Glutamatergic neuron (in vitro differentiated cells): ENCODE results near the gene JCAD. TPM values are rescaled to one million over a fixed set of nuclear protein-coding genes. Genes with fewer than 3 reads are reported as not detected.

Experiments used
- DNase-seq: peaks from one replicate; pipeline ENCODE4 v3.0.0; 2022
- H3K27ac Mint-ChIP-seq: one replicate; pipeline ENCODE4 v1.8.0; 2020; ENCODE audit warnings: mild to moderate bottlenecking, mixed read lengths, inconsistent platforms; ENCODE audit not compliant: unreplicated experiment
- H3K27me3 Mint-ChIP-seq: one replicate; pipeline ENCODE4 v1.8.0; 2020; ENCODE audit warnings: mild to moderate bottlenecking, moderate library complexity, mixed read lengths, inconsistent platforms; ENCODE audit not compliant: unreplicated experiment
- H3K36me3 Mint-ChIP-seq: one replicate; pipeline ENCODE4 v1.8.0; 2020; ENCODE audit warnings: mild to moderate bottlenecking, mixed read lengths, inconsistent platforms; ENCODE audit not compliant: unreplicated experiment
- H3K4me1 Mint-ChIP-seq: one replicate; pipeline ENCODE4 v1.8.0; 2020; ENCODE audit warnings: mild to moderate bottlenecking, low read depth, mixed read lengths, inconsistent platforms; ENCODE audit not compliant: unreplicated experiment
- H3K4me3 Mint-ChIP-seq: one replicate; pipeline ENCODE4 v1.8.0; 2020; ENCODE audit warnings: mild to moderate bottlenecking, mixed read lengths, inconsistent platforms; ENCODE audit not compliant: unreplicated experiment
- H3K9me3 Mint-ChIP-seq: one replicate; pipeline ENCODE4 v1.8.0; 2020; ENCODE audit warnings: mild to moderate bottlenecking, moderate library complexity, mixed read lengths, inconsistent platforms; ENCODE audit not compliant: unreplicated experiment
- CTCF ChIP-seq: fragments of 200-600 bp; sonication (generic); IDR thresholded peaks from one replicate; pipeline ENCODE4 v1.5.0; 2021; ENCODE audit not compliant: partially characterized antibody, unreplicated experiment
- total RNA-seq: library from RNA; stranded (reverse); fragmentation: NEBNext Ultra II Directional; extraction: Animal tissue kit (Norgen Biotek cat#: 25700); gene quantifications from one replicate; pipeline ENCODE4 v1.2.1, GENCODE V29; 2021; ENCODE audit not compliant: unreplicated experiment

Gene JCAD
- total RNA-seq, 1 donor from 2014 or later = 0.32 TPM

- H3K27ac Mint-ChIP-seq = no peak overlapping the region
- no peak for TF ChIP-seq CTCF
- peaks cover 4% of the 10 kb centered on the region for H3K36me3 Mint-ChIP-seq
- DNase-seq = no peak
- no peak overlapping the region for H3K4me3 Mint-ChIP-seq
- peaks cover 4% of the 10 kb centered on the region for H3K9me3 Mint-ChIP-seq
- H3K27me3 Mint-ChIP-seq = peaks cover 1% of the 10 kb centered on the region
- no peaks in the 10 kb centered on the region for H3K4me1 Mint-ChIP-seq
Measured at GRCh38 chr10:30019468-30019867, 39.9 kb downstream of the JCAD start.

GRCh38 chr10:30018496-30018895 lies 40.9 kb downstream of the JCAD start:
- no peak for TF ChIP-seq CTCF
- DNase-seq = no peak
- H3K27me3 Mint-ChIP-seq = no peaks in the 10 kb centered on the region
- peaks cover 2% of the 10 kb centered on the region for H3K4me1 Mint-ChIP-seq
- H3K9me3 Mint-ChIP-seq = peaks cover 2% of the 10 kb centered on the region
- no peak overlapping the region for H3K4me3 Mint-ChIP-seq
- H3K27ac Mint-ChIP-seq = no peak overlapping the region
- H3K36me3 Mint-ChIP-seq = peaks cover 4% of the 10 kb centered on the region

DNA sequence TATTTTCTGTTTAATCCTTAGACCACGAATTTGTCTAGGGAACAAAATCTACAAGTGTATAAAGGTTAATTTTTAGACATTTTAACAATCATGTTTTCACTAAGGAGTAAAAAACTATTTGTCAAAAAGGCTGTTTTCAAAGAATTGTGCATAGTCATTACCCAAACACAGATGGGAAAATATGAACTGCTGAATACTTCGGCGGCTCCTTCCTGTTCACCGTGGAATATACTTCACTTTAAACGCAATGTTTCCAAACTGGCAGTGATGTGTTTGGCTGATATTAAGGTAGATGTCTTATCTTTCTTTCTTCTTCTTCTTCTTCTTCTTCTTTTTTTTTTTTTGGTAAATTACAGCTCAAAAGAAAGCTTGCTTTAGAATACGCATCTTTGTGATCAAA lies 41.4 kb downstream of the JCAD start:
- H3K9me3 Mint-ChIP-seq = peaks cover 2% of the 10 kb centered on the region
- peaks cover 4% of the 10 kb centered on the region for H3K4me1 Mint-ChIP-seq
- no peak for TF ChIP-seq CTCF
- no peak overlapping the region for H3K4me3 Mint-ChIP-seq
- no peak for DNase-seq
- peaks cover 4% of the 10 kb centered on the region for H3K36me3 Mint-ChIP-seq
- no peak overlapping the region for H3K27ac Mint-ChIP-seq
- no peaks in the 10 kb centered on the region for H3K27me3 Mint-ChIP-seq

- peaks cover 2% of the 10 kb centered on the region for H3K9me3 Mint-ChIP-seq
- H3K36me3 Mint-ChIP-seq = peaks cover 4% of the 10 kb centered on the region
- TF ChIP-seq CTCF = no peak
- H3K27ac Mint-ChIP-seq = no peak overlapping the region
- H3K4me1 Mint-ChIP-seq = peaks cover 4% of the 10 kb centered on the region
- no peaks in the 10 kb centered on the region for H3K27me3 Mint-ChIP-seq
- no peak overlapping the region for H3K4me3 Mint-ChIP-seq
- no peak for DNase-seq
Measured at GRCh38 chr10:30017556-30017955, 41.8 kb downstream of the JCAD start.

GRCh38 chr10:30014511-30014910 lies 44.9 kb downstream of the JCAD start:
- Mint-ChIP-seq H3K36me3 (no peaks in the 10 kb centered on the region), H3K4me3 (no peak overlapping the region), H3K27me3 (no peaks in the 10 kb centered on the region), H3K4me1 (peaks cover 4% of the 10 kb centered on the region), H3K9me3 (no peaks in the 10 kb centered on the region), H3K27ac (no peak overlapping the region)
- TF ChIP-seq CTCF = no peak
- no peak for DNase-seq
